ENCODE results near the gene SMCO4.
"Not testable (repeated sequence)": the region's sequence is repeated elsewhere in the genome, so short reads cannot be mapped to it uniquely, and the experiment has no call there.

GRCh38 chr11:93587425-93587824 lies 44.2 kb upstream of the SMCO4 start:
- not testable (repeated sequence) for TF ChIP-seq TAF1 (IDR thresholded peaks at IDR 0.05; ENCODE audit: borderline replicate concordance, low read depth, low read length); POLR2A (IDR thresholded peaks at IDR 0.05; ENCODE audit: low read depth, low read length)
